ENCODE measurements around the gene PPFIA2.

The PPFIA2 gene

GRCh38 chr12:81375969-81376368, 383.2 kb downstream of the PPFIA2 start:
- Histone ChIP-seq H2BK120ac (ENCODE audit: low read depth, low read length) (no peak overlapping the region), H3K4me3 (ENCODE audit: insufficient read depth in 1 of 2, low read depth in 1 of 2, low read length in 2 of 2) (no peak overlapping the region), H3K36me3 (ENCODE audit: control insufficient read depth in 1 of 2, insufficient read depth in 2 of 2, low read depth in 1 of 2, low read length in 2 of 2) (no peaks in the 10 kb centered on the region), H3K4me2 (ENCODE audit: low read length, poor library complexity, severe bottlenecking) (no peak overlapping the region), H3K27me3 (ENCODE audit: control insufficient read depth in 1 of 2, insufficient read depth in 1 of 2, low read length in 2 of 2) (no peaks in the 10 kb centered on the region), H3K4ac (ENCODE audit: low read depth in 1 of 2, low read length in 2 of 2) (no peak overlapping the region), H3K9ac (ENCODE audit: low read length) (no peak overlapping the region), H4K91ac (ENCODE audit: low read length) (no peak overlapping the region), H2BK5ac (ENCODE audit: low read depth, low read length, poor library complexity, severe bottlenecking) (no peak overlapping the region), H4K8ac (ENCODE audit: low read length) (no peak overlapping the region), H2BK12ac (ENCODE audit: low read length in 2 of 2) (no peak overlapping the region), H3K18ac (ENCODE audit: low read depth in 1 of 2, low read length in 2 of 2) (no peak overlapping the region), H3K27ac (ENCODE audit: low read length, poor library complexity, severe bottlenecking) (no peak overlapping the region), H3K14ac (ENCODE audit: low read length in 2 of 2) (no peak overlapping the region), H2AK5ac (ENCODE audit: low read length, severe bottlenecking) (no peak overlapping the region), H3K4me1 (ENCODE audit: control insufficient read depth, insufficient read depth, low read depth, low read length) (no peaks in the 10 kb centered on the region), H2BK15ac (ENCODE audit: low read depth, poor library complexity, severe bottlenecking) (no peak overlapping the region), H3K23ac (ENCODE audit: low read length in 2 of 2) (no peak overlapping the region), H3K79me1 (replicated peaks; ENCODE audit: low read length, poor library complexity, severe bottlenecking) (no peaks in the 10 kb centered on the region), H2AFZ (ENCODE audit: low read depth, low read length) (no peak overlapping the region), H3K9me3 (ENCODE audit: control insufficient read depth, low read length) (no peaks in the 10 kb centered on the region)
- no CpG with 5 or more reads among the region's 3 CpGs for WGBS
- DNase-seq: no peak

GRCh38 chr12:81370456-81370855, 388.7 kb downstream of the PPFIA2 start:
- no peak overlapping the region for H3K27ac ChIP-seq (ENCODE audit: low read length, poor library complexity, severe bottlenecking)
- 80% methylated on average over 1 of the region's 1 CpG for WGBS

DNA sequence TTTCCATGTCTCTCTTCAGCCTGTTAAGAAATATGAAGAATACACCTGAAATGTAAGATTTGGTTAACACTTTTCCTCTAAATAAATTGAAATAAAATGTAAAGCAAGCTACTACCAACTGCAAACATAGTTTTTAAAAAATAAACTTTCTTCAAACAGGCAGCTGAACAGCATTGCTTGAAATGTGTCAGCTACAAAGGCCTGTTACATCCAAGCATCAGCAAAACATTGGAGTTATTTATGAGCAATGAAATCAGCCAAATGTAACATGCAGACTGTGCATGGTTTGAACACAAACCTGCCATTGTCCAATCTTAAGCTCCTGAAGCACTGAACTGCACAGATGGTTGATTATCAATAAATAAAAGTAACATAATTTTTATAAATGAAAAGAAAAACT, 390.0 kb downstream of the PPFIA2 start:
- Histone ChIP-seq H2AK5ac (ENCODE audit: low read length, severe bottlenecking) (no peak overlapping the region), H4K8ac (ENCODE audit: low read length) (no peak overlapping the region), H4K91ac (ENCODE audit: low read length) (no peak overlapping the region), H3K4ac (ENCODE audit: low read depth in 1 of 2, low read length in 2 of 2) (no peak overlapping the region), H3K18ac (ENCODE audit: low read depth in 1 of 2, low read length in 2 of 2) (no peak overlapping the region), H3K27ac (ENCODE audit: low read length, poor library complexity, severe bottlenecking) (no peak overlapping the region), H3K36me3 (ENCODE audit: control insufficient read depth in 1 of 2, insufficient read depth in 2 of 2, low read depth in 1 of 2, low read length in 2 of 2) (no peaks in the 10 kb centered on the region), H2AFZ (ENCODE audit: low read depth, low read length) (no peak overlapping the region), H2BK12ac (ENCODE audit: low read length in 2 of 2) (no peak overlapping the region), H3K9ac (ENCODE audit: low read length) (no peak overlapping the region), H2BK5ac (ENCODE audit: low read depth, low read length, poor library complexity, severe bottlenecking) (no peak overlapping the region), H3K4me3 (ENCODE audit: insufficient read depth in 1 of 2, low read depth in 1 of 2, low read length in 2 of 2) (no peak overlapping the region), H3K4me2 (ENCODE audit: low read length, poor library complexity, severe bottlenecking) (no peak overlapping the region), H3K9me3 (ENCODE audit: control insufficient read depth, low read length) (no peaks in the 10 kb centered on the region), H3K4me1 (ENCODE audit: control insufficient read depth, insufficient read depth, low read depth, low read length) (no peaks in the 10 kb centered on the region), H3K27me3 (ENCODE audit: control insufficient read depth in 1 of 2, insufficient read depth in 1 of 2, low read length in 2 of 2) (no peaks in the 10 kb centered on the region), H3K14ac (ENCODE audit: low read length in 2 of 2) (no peak overlapping the region), H3K79me1 (replicated peaks; ENCODE audit: low read length, poor library complexity, severe bottlenecking) (no peaks in the 10 kb centered on the region), H2BK120ac (ENCODE audit: low read depth, low read length) (no peak overlapping the region), H2BK15ac (ENCODE audit: low read depth, poor library complexity, severe bottlenecking) (no peak overlapping the region), H3K23ac (ENCODE audit: low read length in 2 of 2) (no peak overlapping the region)
- no peak for DNase-seq

More at GRCh38 chr12:81370456-81370855, 388.7 kb downstream of the PPFIA2 start:
- H3K4me2 ChIP-seq (ENCODE audit: low read length, poor library complexity, severe bottlenecking): no peak overlapping the region
- no peak overlapping the region for H2AK5ac ChIP-seq (ENCODE audit: low read length, severe bottlenecking)
- no peak overlapping the region for H4K8ac ChIP-seq (ENCODE audit: low read length)
- no peak overlapping the region for H3K4ac ChIP-seq (ENCODE audit: low read depth in 1 of 2, low read length in 2 of 2)
- H2BK5ac ChIP-seq (ENCODE audit: low read depth, low read length, poor library complexity, severe bottlenecking): no peak overlapping the region
- H3K79me1 ChIP-seq (replicated peaks; ENCODE audit: low read length, poor library complexity, severe bottlenecking): no peaks in the 10 kb centered on the region
- no peaks in the 10 kb centered on the region for H3K27me3 ChIP-seq (ENCODE audit: control insufficient read depth in 1 of 2, insufficient read depth in 1 of 2, low read length in 2 of 2)
- no peak overlapping the region for H4K91ac ChIP-seq (ENCODE audit: low read length)
- no peak overlapping the region for H2AFZ ChIP-seq (ENCODE audit: low read depth, low read length)
- H3K4me3 ChIP-seq (ENCODE audit: insufficient read depth in 1 of 2, low read depth in 1 of 2, low read length in 2 of 2): no peak overlapping the region
- H3K9me3 ChIP-seq (ENCODE audit: control insufficient read depth, low read length): no peaks in the 10 kb centered on the region
- no peak overlapping the region for H3K14ac ChIP-seq (ENCODE audit: low read length in 2 of 2)
- no peak overlapping the region for H2BK15ac ChIP-seq (ENCODE audit: low read depth, poor library complexity, severe bottlenecking)
- H3K18ac ChIP-seq (ENCODE audit: low read depth in 1 of 2, low read length in 2 of 2): no peak overlapping the region
- no peaks in the 10 kb centered on the region for H3K4me1 ChIP-seq (ENCODE audit: control insufficient read depth, insufficient read depth, low read depth, low read length)
- no peaks in the 10 kb centered on the region for H3K36me3 ChIP-seq (ENCODE audit: control insufficient read depth in 1 of 2, insufficient read depth in 2 of 2, low read depth in 1 of 2, low read length in 2 of 2)
- H3K9ac ChIP-seq (ENCODE audit: low read length): no peak overlapping the region
- H2BK120ac ChIP-seq (ENCODE audit: low read depth, low read length): no peak overlapping the region
- H2BK12ac ChIP-seq (ENCODE audit: low read length in 2 of 2): no peak overlapping the region
- DNase-seq: no peak
- H3K23ac ChIP-seq (ENCODE audit: low read length in 2 of 2): no peak overlapping the region

DNA sequence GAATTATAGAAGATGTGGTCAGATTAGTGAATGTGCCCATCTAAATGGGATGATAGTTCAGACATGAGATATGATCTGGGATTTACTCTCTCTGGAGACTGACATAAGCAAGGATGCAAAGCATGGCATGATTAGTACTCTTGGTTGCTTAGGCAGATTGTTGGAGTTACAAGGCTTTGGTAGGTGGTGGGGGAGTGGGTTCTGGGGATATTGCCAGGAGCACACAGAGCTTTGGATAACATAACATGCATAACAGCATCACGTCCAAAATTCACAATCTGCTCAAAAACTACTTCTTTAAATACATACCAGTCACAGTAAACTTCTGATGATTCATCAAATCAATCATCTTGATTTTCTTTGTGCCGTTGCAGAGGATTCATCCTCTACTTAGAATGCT, 393.9 kb downstream of the PPFIA2 start:
- Histone ChIP-seq H2BK12ac (ENCODE audit: low read length in 2 of 2) (no peak overlapping the region), H3K4me2 (ENCODE audit: low read length, poor library complexity, severe bottlenecking) (no peak overlapping the region), H2BK15ac (ENCODE audit: low read depth, poor library complexity, severe bottlenecking) (no peak overlapping the region), H3K79me1 (replicated peaks; ENCODE audit: low read length, poor library complexity, severe bottlenecking) (no peaks in the 10 kb centered on the region), H4K91ac (ENCODE audit: low read length) (no peak overlapping the region), H3K36me3 (ENCODE audit: control insufficient read depth in 1 of 2, insufficient read depth in 2 of 2, low read depth in 1 of 2, low read length in 2 of 2) (no peaks in the 10 kb centered on the region), H2AFZ (ENCODE audit: low read depth, low read length) (no peak overlapping the region), H3K4me3 (ENCODE audit: insufficient read depth in 1 of 2, low read depth in 1 of 2, low read length in 2 of 2) (no peak overlapping the region), H3K14ac (ENCODE audit: low read length in 2 of 2) (no peak overlapping the region), H3K9me3 (ENCODE audit: control insufficient read depth, low read length) (no peaks in the 10 kb centered on the region), H2BK5ac (ENCODE audit: low read depth, low read length, poor library complexity, severe bottlenecking) (no peak overlapping the region), H3K27me3 (ENCODE audit: control insufficient read depth in 1 of 2, insufficient read depth in 1 of 2, low read length in 2 of 2) (no peaks in the 10 kb centered on the region), H3K23ac (ENCODE audit: low read length in 2 of 2) (no peak overlapping the region), H3K4me1 (ENCODE audit: control insufficient read depth, insufficient read depth, low read depth, low read length) (no peaks in the 10 kb centered on the region), H3K27ac (ENCODE audit: low read length, poor library complexity, severe bottlenecking) (no peak overlapping the region), H3K4ac (ENCODE audit: low read depth in 1 of 2, low read length in 2 of 2) (no peak overlapping the region), H2AK5ac (ENCODE audit: low read length, severe bottlenecking) (no peak overlapping the region), H3K9ac (ENCODE audit: low read length) (no peak overlapping the region), H4K8ac (ENCODE audit: low read length) (no peak overlapping the region), H3K18ac (ENCODE audit: low read depth in 1 of 2, low read length in 2 of 2) (no peak overlapping the region), H2BK120ac (ENCODE audit: low read depth, low read length) (no peak overlapping the region)
- 38% methylated on average over 1 of the region's 2 CpGs for WGBS
- no peak for DNase-seq
